Measurements from ENCODE around the gene CMTM7. TPM values are rescaled to one million over a fixed set of nuclear protein-coding genes. Genes with fewer than 3 reads are reported as not detected.
A peak's percentile ranks its signal among the peaks of the same experiment; 100 is the strongest.
"Not testable (repeated sequence)": the region's sequence is repeated elsewhere in the genome, so short reads cannot be mapped to it uniquely, and the experiment has no call there.

CMTM7 gene
- total RNA-seq, 1 donor from 2014 or later: 5.0 TPM

DNA sequence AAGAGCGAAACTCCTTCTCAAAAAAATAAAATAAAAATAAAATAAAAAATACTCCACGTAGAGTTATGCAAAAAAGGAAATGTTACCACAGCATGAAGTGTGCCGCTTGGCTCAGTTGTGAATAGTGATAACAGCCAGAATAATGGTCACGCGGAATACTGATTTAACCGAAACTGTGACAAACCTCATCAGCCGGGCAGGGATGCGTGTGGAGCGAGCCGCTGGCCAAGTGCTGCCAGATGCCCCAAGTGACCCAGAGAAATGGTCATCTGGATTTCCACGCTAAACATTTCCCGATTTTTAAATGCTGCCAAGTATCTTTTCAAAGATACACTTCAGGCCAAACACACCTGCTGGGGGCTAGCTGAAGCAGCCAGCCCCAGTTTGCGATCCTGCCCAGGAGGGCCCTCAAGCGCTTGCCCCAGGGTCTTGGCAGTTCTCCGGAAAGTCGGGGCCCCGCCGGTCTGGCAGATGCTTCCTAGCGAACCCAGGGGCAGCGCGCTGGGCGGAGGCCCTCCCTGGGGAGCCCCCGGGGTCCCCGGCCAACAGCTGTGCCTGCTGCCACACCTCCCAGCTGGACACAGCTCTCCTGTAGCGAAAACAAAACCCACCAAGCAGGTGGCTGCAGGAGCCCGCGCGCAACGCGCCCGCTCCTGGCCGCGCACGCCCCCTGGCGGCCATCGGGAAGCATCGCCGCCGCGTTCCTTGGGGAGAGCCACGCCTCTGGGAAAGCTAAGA lies 75.8 kb downstream of the CMTM7 start:
- intact Hi-C loops (cut with DNase I): loop anchor here (2.0 to 10.0 kb wide), 3 partner anchors 93 to 293 kb away; no protein-coding TSS in a partner anchor
- ATAC-seq (peak; percentile 94), DNase-seq (ENCODE audit: missing footprints) (peak; percentile 91)

DNA sequence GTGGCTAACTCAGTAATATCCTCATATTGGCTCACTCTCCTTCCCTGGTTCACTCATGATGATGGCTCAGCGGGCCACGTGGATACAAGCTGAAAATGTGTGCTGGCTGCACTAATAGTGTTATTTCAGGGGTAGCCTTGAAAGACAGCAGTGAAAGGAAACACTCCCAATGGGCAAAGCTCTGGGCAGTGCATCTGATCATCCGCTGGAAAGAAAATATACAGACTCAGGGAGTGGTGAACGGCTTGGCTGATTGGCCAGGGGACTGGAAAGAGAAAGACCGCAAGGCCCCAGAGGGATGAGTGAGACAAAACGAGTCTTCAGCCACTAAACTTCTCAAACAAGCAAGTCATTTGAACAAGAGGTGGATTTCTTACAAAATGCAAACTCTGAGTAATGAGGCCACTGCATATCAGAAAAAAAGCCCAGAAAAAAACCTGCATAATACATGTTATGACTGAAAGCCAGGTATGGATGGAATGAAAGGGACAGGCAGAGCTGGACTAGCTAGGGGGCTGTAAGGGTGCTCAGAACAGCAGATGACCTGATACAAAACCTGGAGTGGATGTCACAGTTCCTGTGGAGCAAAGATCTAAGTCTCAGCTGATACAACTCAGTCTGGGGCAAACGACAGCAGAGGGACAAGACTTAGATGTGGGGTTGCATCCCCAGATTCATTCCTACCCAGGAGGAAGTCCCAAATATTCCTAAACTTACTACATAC lies 77.7 kb downstream of the CMTM7 start:
- DNase-seq (ENCODE audit: missing footprints) (no peak), ATAC-seq (no peak)
- intact Hi-C loops (cut with DNase I): loop anchor here (10.0 kb wide), 2 partner anchors 175 to 295 kb away; no protein-coding TSS in a partner anchor

DNA sequence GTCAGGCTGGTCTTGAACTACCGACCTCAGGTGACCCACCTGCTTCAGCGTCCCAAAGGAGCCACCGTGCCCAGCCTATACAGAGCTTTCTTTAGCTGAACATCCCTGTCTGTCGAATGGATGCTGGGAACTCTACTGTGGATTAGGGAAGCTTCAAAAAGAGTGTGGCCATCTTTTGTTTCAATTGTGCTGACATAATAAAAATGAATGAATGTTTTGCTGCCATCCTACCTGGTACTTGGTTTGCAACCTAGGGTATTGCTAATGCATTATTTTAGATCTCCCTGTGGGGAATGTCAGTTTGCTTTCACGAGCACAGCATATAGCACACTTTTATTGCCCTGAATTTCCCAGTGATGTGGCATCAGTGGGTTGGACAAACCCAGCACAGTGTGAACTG lies 78.7 kb downstream of the CMTM7 start:
- ATAC-seq (no peak), DNase-seq (ENCODE audit: missing footprints) (no peak)
- intact Hi-C loops (cut with DNase I): no loop called here

DNA sequence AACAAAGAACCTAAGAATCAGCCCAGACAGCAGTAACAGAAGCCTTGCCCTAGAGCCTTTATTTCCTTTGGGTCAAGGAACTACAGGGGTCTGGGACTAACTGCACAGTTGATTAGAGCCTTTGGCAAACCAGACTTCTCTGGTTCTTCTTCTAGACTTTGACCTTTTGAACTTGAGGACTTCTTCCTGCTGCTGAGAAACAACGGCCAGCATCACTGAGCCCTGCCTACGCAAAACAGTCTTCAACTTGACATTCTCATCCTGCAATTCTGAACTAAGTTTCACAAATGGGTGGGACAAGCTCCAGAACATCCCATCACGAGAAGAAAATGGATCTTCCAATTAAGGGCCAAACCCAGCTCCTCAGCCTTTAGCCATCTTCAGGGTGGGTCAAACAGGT lies 79.6 kb downstream of the CMTM7 start:
- intact Hi-C loops (cut with DNase I): no loop called here
- DNase-seq (ENCODE audit: missing footprints) (no peak), ATAC-seq (no peak)

DNA sequence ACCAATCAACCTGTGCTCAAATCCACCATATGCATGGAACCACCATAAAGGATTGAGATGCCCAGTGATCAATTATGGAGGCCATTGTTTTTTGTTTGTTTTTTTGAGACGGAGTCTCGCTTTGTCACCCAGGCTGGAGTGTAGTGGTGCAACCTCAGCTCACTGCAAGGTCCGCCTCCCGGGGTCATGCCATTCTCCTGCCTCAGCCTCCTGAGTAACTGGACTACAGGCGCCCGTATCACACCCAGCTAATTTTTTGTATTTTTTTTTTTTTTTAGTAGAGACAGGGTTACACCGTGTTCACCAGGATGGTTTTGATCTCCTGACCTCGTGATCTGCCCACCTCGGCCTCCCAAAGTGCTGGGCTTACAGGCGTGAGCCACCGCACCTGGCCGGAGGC lies 80.5 kb downstream of the CMTM7 start:
- intact Hi-C loops (cut with DNase I); ATAC-seq: not testable (repeated sequence)

DNA sequence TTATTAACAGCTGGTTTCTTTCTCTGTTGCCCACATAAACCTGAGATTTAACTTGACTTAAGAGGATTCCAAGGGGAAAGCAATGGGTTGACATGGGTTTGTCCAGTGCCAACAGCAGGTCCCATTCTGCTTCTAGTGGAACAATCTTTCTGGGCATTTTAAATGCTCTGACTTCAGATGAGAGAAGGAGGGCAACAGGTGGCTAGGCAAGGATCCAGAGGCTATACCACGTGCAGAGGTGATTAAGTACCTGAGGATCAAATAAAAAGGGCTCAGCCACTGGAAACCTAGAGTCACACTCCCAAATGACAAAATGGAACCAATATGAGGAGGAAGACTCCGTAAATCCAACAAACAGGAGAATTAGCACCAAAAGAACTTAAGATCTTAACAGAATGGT lies 82.5 kb downstream of the CMTM7 start:
- DNase-seq (ENCODE audit: missing footprints) (no peak), ATAC-seq (no peak)
- intact Hi-C loops (cut with DNase I): no loop called here

More for the DNA sequence above, 80.5 kb downstream of the CMTM7 start:
- DNase-seq (ENCODE audit: missing footprints): not testable (repeated sequence)

DNA sequence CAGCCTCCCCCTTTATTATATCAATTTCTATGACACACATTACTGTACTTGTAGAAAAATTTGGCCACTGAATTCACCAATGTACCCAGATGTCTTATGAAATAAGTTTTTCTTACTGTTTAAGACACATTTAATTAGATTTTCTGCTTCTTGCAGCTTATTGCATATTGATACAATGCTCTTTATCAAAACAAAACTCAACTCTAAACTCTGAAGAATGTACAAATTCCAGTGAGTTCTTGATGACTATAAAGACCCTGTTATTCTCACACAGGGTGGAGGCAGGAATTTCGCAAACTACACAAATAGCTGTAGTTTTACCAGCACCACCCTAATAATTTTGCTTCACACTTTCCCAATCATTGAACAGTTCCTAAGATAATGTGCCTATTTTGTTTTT lies 89.0 kb downstream of the CMTM7 start:
- DNase-seq (ENCODE audit: missing footprints) (no peak), ATAC-seq (peak; percentile 37)

DNA sequence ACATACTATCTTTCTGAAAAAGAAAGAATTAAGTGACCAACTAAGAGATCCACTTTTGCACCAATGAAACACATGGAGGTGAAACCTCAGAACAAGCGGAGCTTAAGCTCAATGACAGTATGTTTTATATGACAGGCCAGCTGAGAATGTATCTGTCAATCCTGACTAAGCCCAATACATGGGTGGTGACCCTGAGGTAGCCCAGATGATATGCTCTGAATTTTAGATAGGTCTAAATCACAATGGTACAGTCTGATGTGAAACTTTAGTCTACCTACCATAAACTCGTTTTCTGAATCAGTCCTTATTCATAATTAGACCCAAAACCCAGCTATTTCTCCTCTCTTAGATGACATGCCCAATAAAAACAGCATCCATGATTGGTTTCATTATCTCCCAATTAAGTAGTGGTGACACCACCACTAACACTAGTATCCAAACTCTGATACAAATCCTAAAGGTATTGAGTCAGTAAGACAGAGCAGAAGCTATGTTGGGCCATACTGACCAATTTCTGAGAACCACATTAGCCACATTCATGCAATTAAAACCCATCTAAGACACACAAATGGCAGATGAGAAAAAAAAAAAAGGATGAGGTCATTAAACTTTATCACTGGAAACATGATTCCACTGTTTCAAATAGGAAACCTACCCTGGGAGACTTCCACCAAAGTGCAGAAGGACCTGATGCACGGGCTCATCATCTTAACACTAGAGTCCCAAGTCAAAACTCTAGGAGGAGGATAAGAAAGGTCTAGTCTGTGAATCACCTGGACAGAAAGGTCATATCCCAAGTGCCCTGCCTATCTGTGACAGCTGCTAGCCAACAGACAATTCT lies 90.4 kb downstream of the CMTM7 start:
- intact Hi-C loops (cut with DNase I): no loop called here
- DNase-seq (ENCODE audit: missing footprints) (no peak), ATAC-seq (no peak)

More for the DNA sequence above, 89.0 kb downstream of the CMTM7 start:
- intact Hi-C loops (cut with DNase I): no loop called here

DNA sequence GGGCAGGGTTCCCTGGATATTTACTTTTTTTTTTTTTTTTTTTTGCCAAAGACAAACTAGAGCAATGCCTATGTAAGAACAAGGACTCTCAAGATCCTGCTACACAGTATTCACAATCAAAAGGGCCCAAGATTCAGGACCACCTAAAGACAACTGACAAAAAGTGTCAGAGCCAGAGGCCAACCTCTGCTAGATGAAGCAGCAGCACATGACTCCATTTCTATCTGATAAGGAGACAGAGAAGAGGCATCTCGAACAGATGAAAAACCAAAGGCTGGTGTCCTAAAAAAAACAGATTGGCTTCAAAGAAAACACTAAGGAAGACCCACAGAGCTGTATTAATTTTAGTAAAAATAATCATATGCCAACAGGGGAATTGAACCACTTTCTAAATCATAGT lies 91.0 kb downstream of the CMTM7 start:
- DNase-seq (ENCODE audit: missing footprints) (no peak), ATAC-seq (no peak)
- intact Hi-C loops (cut with DNase I): no loop called here

DNA sequence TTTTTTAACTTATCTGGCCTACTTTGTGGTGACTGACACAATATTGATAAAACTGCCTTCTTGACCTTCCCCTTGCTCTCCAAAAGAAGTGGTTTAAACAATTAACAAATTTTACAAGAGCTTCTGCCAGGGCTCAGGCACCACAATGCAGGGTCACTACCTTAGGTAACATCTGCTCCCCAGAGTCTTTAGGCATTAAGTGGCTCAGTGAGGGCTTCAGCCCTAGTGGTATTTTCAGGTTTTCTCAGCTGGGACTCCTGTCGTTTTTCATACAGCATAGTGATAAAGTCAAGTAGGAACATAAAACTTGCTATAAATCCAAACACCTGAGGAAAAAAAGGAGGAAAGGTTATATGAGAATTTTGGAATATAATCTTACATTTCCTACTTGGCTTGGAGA lies 92.1 kb downstream of the CMTM7 start:
- DNase-seq (ENCODE audit: missing footprints): no peak
- ATAC-seq: no peak
- intact Hi-C loops (cut with DNase I): no loop called here

DNA sequence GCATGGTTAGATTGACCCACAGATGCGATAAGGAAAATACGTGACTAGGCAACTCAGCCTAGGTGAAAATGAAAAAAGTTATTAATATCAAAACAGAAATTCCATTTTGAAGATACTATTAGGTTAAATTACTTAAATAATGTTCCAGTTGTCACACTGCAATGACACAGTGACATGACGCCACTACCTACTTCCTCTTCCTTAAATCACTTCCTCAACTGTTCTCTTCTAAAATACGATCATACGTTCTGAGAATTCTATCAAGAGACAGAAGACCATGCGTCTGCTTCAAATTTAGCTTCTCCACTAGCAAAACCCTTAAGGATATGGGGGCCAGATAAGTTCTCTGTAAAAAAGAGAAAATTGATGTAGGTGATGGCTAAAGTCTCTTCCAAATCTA lies 92.8 kb downstream of the CMTM7 start:
- DNase-seq (ENCODE audit: missing footprints): no peak
- ATAC-seq: no peak
- intact Hi-C loops (cut with DNase I): no loop called here

DNA sequence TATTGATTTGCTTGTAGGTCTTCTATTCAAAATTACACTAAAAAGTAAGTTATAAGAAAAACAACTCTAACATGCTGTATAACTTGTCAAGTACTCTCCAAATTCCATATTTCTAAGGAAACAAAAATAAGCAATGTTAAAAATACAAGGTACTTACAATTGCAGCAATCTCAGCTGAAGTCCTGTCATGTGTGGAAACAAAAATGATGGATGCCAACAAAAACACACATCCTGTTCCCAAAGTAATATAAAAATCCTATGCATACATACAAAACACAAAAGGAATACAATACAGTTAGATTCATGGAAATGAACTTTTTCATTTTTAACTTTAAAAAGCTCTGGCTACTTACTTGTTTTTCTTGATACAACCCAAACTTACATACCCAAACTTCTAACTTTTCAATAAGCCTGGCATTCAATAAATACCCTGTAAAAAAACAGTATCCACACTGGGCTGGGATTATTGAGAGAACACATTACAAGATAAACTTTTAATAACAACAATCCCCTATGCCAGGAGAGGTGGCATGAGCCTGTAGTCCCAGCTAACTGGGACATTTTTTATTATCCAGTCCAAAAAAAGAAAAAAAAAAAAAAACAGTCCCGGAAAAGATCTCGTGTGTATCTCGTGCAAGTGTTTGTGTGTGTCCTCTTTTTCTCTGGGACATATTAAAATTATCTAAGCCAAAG lies 96.3 kb downstream of the CMTM7 start:
- DNase-seq (ENCODE audit: missing footprints) (no peak), ATAC-seq (no peak)
- intact Hi-C loops (cut with DNase I): no loop called here

DNA sequence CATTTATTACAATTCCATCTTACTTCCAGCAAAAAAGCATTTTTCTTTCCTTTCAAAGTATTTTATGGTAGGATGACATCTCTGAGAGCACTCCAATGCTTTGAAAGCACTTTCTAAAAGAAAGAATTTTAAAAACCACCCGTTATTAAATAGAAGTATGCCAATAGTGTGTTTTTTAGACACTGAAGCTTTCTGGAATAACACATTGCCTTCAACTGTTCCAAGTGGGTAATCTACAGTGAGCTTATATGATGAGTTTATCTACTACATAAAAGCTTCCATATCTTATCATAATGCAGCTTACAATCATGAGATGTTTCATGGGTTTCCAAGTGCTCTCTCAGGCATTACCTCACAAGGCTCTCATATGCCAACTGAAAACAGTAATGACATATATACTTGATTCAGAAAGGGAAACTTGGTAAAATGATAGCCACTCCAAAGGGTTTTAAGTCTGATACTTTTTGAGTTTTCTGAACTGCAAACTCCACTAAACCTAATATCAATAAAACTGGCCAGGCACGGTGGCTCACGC lies 96.9 kb downstream of the CMTM7 start:
- no peak for ATAC-seq
- DNase-seq (ENCODE audit: missing footprints): no peak
- intact Hi-C loops (cut with DNase I): no loop called here

DNA sequence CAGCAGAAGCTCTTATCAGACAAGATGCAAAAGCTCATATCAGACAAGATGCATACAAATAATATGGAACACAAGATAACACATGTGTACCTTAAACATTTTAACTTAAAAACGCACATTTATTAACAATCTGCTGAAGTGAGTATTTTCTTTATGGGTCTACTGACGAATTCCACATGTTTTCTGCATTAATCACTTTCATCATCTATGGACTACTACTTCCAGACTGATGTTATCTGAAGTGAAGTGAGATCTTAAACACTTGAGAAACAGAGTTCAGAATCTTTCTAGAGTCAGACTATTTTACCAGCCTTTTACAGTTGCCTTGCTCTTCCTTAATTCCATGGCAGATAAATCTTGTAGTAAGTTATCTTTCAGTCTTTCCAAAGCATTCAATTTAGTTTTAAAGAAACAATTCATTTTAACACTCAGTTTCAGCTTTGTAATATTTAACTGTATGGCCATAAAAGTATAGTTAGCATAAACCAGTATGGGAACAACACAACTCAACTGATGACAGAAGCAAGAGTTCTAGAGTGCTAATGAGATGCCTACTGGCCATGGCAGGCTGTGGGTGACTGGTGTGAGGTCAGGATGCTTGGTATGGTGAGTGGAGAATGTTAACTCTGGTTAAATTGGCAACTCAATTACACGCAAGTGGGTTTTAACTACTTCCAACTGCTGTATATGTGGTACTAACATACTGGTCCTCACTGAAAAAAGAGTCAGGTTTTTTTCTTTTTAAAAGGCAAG lies 101.2 kb downstream of the CMTM7 start:
- intact Hi-C loops (cut with DNase I): no loop called here
- ATAC-seq: no peak
- DNase-seq (ENCODE audit: missing footprints): no peak

DNA sequence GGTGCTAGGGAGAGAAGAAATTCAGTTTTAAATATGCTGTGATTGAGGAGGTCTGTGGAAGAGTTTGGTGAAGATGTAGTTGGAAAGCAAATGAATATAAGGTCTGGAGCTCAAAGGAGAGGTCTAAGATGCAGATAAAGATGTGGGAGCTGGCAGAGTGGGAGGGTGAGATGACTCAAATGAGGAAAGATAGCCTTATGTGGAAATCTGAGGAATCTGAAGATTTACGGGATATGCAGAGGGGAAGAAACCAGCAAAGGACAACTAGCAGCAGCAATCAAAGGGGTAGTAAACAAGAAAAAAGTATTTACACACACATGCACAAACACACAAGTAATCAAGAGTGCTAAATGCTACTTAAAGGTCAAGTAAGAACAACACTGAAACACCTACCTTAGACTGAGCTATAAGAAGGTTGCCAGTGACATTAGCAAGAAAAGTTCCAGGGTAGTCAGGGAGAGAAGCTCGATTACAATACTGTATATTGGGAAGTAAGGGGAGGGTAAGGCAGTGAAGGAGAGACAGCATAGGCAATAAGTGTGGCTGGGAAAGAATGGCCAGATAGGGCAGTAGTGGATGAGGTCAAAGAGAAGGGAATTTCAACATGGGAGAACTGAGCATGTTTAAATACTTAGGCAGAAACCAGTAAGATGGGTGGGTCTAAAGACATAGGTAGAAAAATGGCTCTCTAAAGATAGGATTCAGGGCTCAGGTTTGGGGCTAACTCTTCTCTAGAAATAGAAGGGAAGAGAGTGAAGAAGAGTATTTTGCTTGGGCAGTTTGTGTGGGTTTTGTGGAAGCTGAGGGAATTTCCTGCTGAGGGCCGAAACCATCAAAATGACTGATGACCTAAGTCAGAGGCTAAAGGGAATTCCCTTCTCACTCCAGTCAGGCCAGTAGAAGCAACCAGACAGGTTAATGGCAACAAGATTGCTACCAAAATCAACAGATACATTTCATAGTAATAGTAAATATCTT lies 102.1 kb downstream of the CMTM7 start:
- ATAC-seq (no peak), DNase-seq (ENCODE audit: missing footprints) (no peak)
- intact Hi-C loops (cut with DNase I): no loop called here

DNA sequence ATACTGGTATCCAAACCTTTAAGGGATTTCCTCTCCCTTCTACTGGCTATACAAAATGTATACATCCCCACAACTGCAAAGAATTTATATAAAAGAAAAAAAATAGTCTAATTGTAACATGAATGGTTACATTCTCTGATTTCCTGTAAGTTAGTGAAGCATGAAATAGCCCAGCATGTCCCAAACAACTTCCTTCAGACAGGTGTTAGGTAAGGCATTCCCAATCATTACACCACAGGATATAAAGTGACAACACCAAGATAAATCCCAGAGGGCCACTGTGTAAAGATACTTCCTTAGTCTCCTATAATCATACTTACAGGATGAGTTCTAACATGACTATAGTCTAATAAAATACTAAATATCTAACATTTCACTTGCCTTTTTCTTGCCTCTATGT lies 103.4 kb downstream of the CMTM7 start:
- ATAC-seq (no peak), DNase-seq (ENCODE audit: missing footprints) (no peak)
- intact Hi-C loops (cut with DNase I): no loop called here

DNA sequence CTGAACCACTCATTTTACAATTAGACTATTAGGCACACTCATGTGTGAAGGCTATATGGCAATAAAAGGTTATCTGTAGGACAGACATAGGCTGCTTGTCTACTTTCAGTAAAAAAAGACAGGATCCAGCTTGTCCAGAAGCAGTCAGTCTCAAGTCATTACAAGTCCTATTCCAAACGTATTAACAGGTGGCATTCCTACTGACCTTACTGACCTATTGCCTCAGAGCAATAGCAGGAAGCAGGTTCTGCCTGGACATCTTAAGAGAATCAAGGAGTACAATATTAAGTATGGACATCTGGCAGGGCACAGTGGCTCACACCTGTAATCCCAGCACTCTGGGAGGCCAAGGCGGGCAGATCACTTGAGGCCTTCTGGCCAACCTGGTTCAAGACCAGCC lies 104.0 kb downstream of the CMTM7 start:
- intact Hi-C loops (cut with DNase I): no loop called here
- DNase-seq (ENCODE audit: missing footprints) (no peak), ATAC-seq (no peak)

All from Right ventricle myocardium inferior (tissue), 1 donor.